CD14-positive monocyte (primary cell): ENCODE measurements around the gene TRIM68. TPM values are rescaled to one million over a fixed set of nuclear protein-coding genes. Genes with fewer than 3 reads are reported as not detected.

Experiments
- DNase-seq, 3 donors: peaks; one replicate each; pipeline ENCODE4 v3.0.0-alpha.2; 2011 to 2022
- H2AFZ ChIP-seq: 2 replicates; pipeline ENCODE4 v1.6.0; 2012; ENCODE audit warnings: mild to moderate bottlenecking, low read depth, low read length, inconsistent platforms; ENCODE audit not compliant: insufficient read depth, poor library complexity, severe bottlenecking
- H3K27ac ChIP-seq, 2 donors: 1 replicate in 1 of 2; 2 replicates in 1 of 2; pipeline ENCODE4 v1.5.1; 2012 to 2013; ENCODE audit warnings: low read length in 2 of 2, control low read depth in 1 of 2, inconsistent platforms in 1 of 2, low read depth in 1 of 2, mild to moderate bottlenecking in 1 of 2
- H3K27me3 ChIP-seq, 2 donors: one replicate each; pipeline versions ENCODE4 v1.6.0 to v1.6.1; 2011 to 2013; ENCODE audit warnings: low read length in 2 of 2; ENCODE audit not compliant: control insufficient read depth in 2 of 2, insufficient read depth in 2 of 2
- H3K36me3 ChIP-seq, 2 donors: replicated peaks in 1 of 2; 1 replicate in 1 of 2; 2 replicates in 1 of 2; pipeline versions ENCODE4 v1.5.1 to v1.6.1; 2012 to 2013; ENCODE audit warnings: low read length in 2 of 2, control low read depth in 1 of 2, inconsistent platforms in 1 of 2, mild to moderate bottlenecking in 1 of 2; ENCODE audit not compliant: insufficient read depth in 2 of 2, control insufficient read depth in 1 of 2
- H3K4me1 ChIP-seq, 2 donors: 1 replicate in 1 of 2; 2 replicates in 1 of 2; pipeline versions ENCODE4 v1.5.1 to v1.6.1; 2012 to 2013; ENCODE audit warnings: low read length in 2 of 2, control low read depth in 1 of 2, inconsistent platforms in 1 of 2, mild to moderate bottlenecking in 1 of 2, moderate library complexity in 1 of 2; ENCODE audit not compliant: insufficient read depth in 2 of 2, control insufficient read depth in 1 of 2
- H3K4me2 ChIP-seq: replicated peaks from 2 replicates; pipeline ENCODE3; 2012; ENCODE audit warnings: low read length, moderate library complexity, mild to moderate bottlenecking; ENCODE audit not compliant: poor library complexity, severe bottlenecking; ENCODE audit errors: extremely low read depth
- H3K4me3 ChIP-seq, 3 experiments: fragments of 200-600 bp in 1 of 3; sonication (generic) in 1 of 3; replicated peaks in 1 of 3; 1 replicate in 2 of 3; 2 replicates in 1 of 3; pipeline ENCODE4 v1.5.1; 2011 to 2013; ENCODE audit warnings: low read length in 3 of 3, mild to moderate bottlenecking in 3 of 3, control low read depth in 2 of 3, low read depth in 2 of 3, inconsistent platforms in 1 of 3, moderate library complexity in 1 of 3
- H3K79me2 ChIP-seq: 2 replicates; pipeline ENCODE4 v1.6.0; 2012; ENCODE audit warnings: mild to moderate bottlenecking, control low read depth, inconsistent platforms, low read length, moderate library complexity; ENCODE audit not compliant: insufficient read depth
- H3K9ac ChIP-seq: 2 replicates; pipeline ENCODE4 v1.6.0; 2017; ENCODE audit warnings: low read length, mild to moderate bottlenecking; ENCODE audit not compliant: insufficient read depth, poor library complexity, severe bottlenecking
- H3K9me3 ChIP-seq, 2 donors: replicated peaks in 1 of 2; 1 replicate in 1 of 2; 2 replicates in 1 of 2; pipeline versions ENCODE4 v1.5.1 to v1.6.1; 2012 to 2013; ENCODE audit warnings: low read length in 2 of 2, control low read depth in 1 of 2; ENCODE audit not compliant: control insufficient read depth in 1 of 2, insufficient read depth in 1 of 2
- H4K20me1 ChIP-seq: 2 replicates; pipeline ENCODE4 v1.6.0; 2012; ENCODE audit warnings: mild to moderate bottlenecking, low read length, control low read depth, moderate library complexity; ENCODE audit not compliant: insufficient read depth
- H3K27ac Mint-ChIP-seq, 7 donors: one replicate each; pipeline ENCODE4 v1.8.0; 2020; ENCODE audit warnings: mild to moderate bottlenecking in 7 of 7, mixed read lengths in 7 of 7, moderate library complexity in 6 of 7, inconsistent platforms in 2 of 7
- H3K27me3 Mint-ChIP-seq, 3 donors: one replicate each; pipeline ENCODE4 v1.8.0; 2021 to 2022; ENCODE audit warnings: low read depth in 3 of 3, mild to moderate bottlenecking in 3 of 3, mixed read lengths in 3 of 3, moderate library complexity in 3 of 3, inconsistent platforms in 1 of 3
- H3K36me3 Mint-ChIP-seq, 2 donors: one replicate each; pipeline ENCODE4 v1.8.0; 2020; ENCODE audit warnings: mixed read lengths in 2 of 2, inconsistent platforms in 1 of 2, mild to moderate bottlenecking in 1 of 2
- H3K4me1 Mint-ChIP-seq: one replicate; pipeline ENCODE4 v1.8.0; 2020; ENCODE audit warnings: mild to moderate bottlenecking, mixed read lengths
- H3K4me3 Mint-ChIP-seq, 2 donors: one replicate each; pipeline ENCODE4 v1.8.0; 2020; ENCODE audit warnings: mild to moderate bottlenecking in 2 of 2, mixed read lengths in 2 of 2, moderate library complexity in 1 of 2
- H3K9me3 Mint-ChIP-seq, 7 donors: one replicate each; pipeline ENCODE4 v1.8.0; 2020 to 2022; ENCODE audit warnings: mixed read lengths in 7 of 7, mild to moderate bottlenecking in 6 of 7, moderate library complexity in 6 of 7, inconsistent platforms in 2 of 7
- WGBS: methylation state at CpG from one replicate; pipeline ENCODE4 v1.1.5; 2013; ENCODE audit warnings: missing lambda C conversion rate; ENCODE audit not compliant: insufficient coverage; 5-methylcytosine and 5-hydroxymethylcytosine counted together
- intact Hi-C, 2 donors: fragments of 100-400 bp; cut with micrococcal nuclease; formaldehyde crosslinking; loops; one replicate each; pipeline versions ENCODE4 v1.15.0 to v1.15.1; 2023
- polyA plus RNA-seq, 3 donors: library from polyadenylated mRNA; depleted of rRNA in 1 of 3; unstranded in 2 of 3; stranded (reverse) in 1 of 3; fragments of 300-500 nt in 2 of 3; fragments of >200 nt in 1 of 3; fragmentation: Illumina TruSeq in 2 of 3; gene quantifications; 1 replicate in 2 of 3; 2 replicates in 1 of 3; pipeline ENCODE4 v1.2.3, GENCODE V29; 2012 to 2021
- TF ChIP-seq, protein P1 (sequence below): fragments of 200-600 bp; IDR thresholded peaks from one replicate; pipeline ENCODE4 v1.8.0; 2022; ENCODE audit warnings: antibody characterized with exemption, mild to moderate bottlenecking

Gene TRIM68
- polyA plus RNA-seq, 3 donors: 2.2 to 4.9 (median 3.0) TPM

DNA sequence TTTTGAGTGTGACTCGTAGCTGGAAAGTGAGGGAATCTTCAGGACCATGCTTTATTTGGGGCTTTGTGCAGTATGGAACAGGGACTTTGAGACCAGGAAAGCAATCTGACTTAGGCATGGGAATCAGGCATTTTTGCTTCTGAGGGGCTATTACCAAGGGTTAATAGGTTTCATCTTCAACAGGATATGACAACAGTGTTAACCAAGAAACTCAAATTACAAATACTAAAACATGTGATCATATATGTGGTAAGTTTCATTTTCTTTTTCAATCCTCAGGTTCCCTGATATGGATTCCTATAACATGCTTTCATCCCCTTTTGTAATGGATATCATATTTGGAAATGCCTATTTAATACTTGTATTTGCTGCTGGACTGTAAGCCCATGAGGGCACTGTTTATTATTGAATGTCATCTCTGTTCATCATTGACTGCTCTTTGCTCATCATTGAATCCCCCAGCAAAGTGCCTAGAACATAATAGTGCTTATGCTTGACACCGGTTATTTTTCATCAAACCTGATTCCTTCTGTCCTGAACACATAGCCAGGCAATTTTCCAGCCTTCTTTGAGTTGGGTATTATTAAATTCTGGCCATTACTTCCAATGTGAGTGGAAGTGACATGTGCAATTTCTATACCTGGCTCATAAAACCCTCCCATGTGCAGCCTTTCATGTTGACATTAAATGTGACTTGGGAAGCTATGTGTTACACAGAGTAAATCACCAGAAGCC lies 46.8 kb upstream of the TRIM68 start:
- Histone ChIP-seq H3K4me1 (no peaks in the 10 kb centered on the region), H3K27ac (no peak overlapping the region), H3K9me3 (no peaks in the 10 kb centered on the region), H4K20me1 (no peaks in the 10 kb centered on the region), H3K27me3 (no peaks in the 10 kb centered on the region), H2AFZ (no peak overlapping the region), H3K36me3 (no peaks in the 10 kb centered on the region), H3K79me2 (no peaks in the 10 kb centered on the region), H3K4me2 (no peak overlapping the region), H3K9ac (no peak overlapping the region), H3K4me3 (no peak overlapping the region)
- Mint-ChIP-seq H3K4me1 (no peaks in the 10 kb centered on the region), H3K9me3 (peaks cover 0 to 7% (median 2%) of the 10 kb centered on the region in 7 donors), H3K36me3 (no peaks in the 10 kb centered on the region), H3K4me3 (no peak overlapping the region), H3K27ac (no peak overlapping the region), H3K27me3 (peaks cover 0 to 3% (median 0%) of the 10 kb centered on the region in 3 donors)
- no peak for DNase-seq
- TF ChIP-seq, protein P1, sequence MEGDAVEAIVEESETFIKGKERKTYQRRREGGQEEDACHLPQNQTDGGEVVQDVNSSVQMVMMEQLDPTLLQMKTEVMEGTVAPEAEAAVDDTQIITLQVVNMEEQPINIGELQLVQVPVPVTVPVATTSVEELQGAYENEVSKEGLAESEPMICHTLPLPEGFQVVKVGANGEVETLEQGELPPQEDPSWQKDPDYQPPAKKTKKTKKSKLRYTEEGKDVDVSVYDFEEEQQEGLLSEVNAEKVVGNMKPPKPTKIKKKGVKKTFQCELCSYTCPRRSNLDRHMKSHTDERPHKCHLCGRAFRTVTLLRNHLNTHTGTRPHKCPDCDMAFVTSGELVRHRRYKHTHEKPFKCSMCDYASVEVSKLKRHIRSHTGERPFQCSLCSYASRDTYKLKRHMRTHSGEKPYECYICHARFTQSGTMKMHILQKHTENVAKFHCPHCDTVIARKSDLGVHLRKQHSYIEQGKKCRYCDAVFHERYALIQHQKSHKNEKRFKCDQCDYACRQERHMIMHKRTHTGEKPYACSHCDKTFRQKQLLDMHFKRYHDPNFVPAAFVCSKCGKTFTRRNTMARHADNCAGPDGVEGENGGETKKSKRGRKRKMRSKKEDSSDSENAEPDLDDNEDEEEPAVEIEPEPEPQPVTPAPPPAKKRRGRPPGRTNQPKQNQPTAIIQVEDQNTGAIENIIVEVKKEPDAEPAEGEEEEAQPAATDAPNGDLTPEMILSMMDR: no peak
- intact Hi-C loops: loop anchor here in 1 of 2 donors (10.0 kb wide), 1 partner anchor 1140 kb away; the partner anchor contains the start of gene OR52N1
- WGBS: 69% methylated on average over 1 of the region's 2 CpGs

- TF ChIP-seq, protein P1: no peak
- Histone ChIP-seq H4K20me1 (no peaks in the 10 kb centered on the region), H3K27me3 (no peaks in the 10 kb centered on the region), H3K9me3 (no peaks in the 10 kb centered on the region), H3K4me2 (no peak overlapping the region), H3K36me3 (no peaks in the 10 kb centered on the region), H3K4me1 (no peaks in the 10 kb centered on the region), H2AFZ (no peak overlapping the region), H3K79me2 (no peaks in the 10 kb centered on the region), H3K4me3 (no peak overlapping the region), H3K9ac (no peak overlapping the region), H3K27ac (no peak overlapping the region)
- H3K4me1 Mint-ChIP-seq: no peaks in the 10 kb centered on the region
- H3K27me3 Mint-ChIP-seq: peaks cover 0 to 5% (median 5%) of the 10 kb centered on the region in 3 donors
- DNase-seq: no peak
- no peaks in the 10 kb centered on the region for H3K36me3 Mint-ChIP-seq
- peaks cover 0 to 2% (median 0%) of the 10 kb centered on the region in 7 donors for H3K9me3 Mint-ChIP-seq
- H3K27ac Mint-ChIP-seq: no peak overlapping the region
- no peak overlapping the region for H3K4me3 Mint-ChIP-seq
- intact Hi-C loops: no loop called here
- WGBS: 97% methylated on average over 3 of the region's 4 CpGs
Observed at GRCh38 chr11:4647766-4648165, 39.7 kb upstream of the TRIM68 start.
